ENCODE results near the gene GBP6.
"Not testable (repeated sequence)": the region's sequence is repeated elsewhere in the genome, so short reads cannot be mapped to it uniquely, and the experiment has no call there.

GBP6 gene, protein sequence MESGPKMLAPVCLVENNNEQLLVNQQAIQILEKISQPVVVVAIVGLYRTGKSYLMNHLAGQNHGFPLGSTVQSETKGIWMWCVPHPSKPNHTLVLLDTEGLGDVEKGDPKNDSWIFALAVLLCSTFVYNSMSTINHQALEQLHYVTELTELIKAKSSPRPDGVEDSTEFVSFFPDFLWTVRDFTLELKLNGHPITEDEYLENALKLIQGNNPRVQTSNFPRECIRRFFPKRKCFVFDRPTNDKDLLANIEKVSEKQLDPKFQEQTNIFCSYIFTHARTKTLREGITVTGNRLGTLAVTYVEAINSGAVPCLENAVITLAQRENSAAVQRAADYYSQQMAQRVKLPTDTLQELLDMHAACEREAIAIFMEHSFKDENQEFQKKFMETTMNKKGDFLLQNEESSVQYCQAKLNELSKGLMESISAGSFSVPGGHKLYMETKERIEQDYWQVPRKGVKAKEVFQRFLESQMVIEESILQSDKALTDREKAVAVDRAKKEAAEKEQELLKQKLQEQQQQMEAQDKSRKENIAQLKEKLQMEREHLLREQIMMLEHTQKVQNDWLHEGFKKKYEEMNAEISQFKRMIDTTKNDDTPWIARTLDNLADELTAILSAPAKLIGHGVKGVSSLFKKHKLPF

DNA sequence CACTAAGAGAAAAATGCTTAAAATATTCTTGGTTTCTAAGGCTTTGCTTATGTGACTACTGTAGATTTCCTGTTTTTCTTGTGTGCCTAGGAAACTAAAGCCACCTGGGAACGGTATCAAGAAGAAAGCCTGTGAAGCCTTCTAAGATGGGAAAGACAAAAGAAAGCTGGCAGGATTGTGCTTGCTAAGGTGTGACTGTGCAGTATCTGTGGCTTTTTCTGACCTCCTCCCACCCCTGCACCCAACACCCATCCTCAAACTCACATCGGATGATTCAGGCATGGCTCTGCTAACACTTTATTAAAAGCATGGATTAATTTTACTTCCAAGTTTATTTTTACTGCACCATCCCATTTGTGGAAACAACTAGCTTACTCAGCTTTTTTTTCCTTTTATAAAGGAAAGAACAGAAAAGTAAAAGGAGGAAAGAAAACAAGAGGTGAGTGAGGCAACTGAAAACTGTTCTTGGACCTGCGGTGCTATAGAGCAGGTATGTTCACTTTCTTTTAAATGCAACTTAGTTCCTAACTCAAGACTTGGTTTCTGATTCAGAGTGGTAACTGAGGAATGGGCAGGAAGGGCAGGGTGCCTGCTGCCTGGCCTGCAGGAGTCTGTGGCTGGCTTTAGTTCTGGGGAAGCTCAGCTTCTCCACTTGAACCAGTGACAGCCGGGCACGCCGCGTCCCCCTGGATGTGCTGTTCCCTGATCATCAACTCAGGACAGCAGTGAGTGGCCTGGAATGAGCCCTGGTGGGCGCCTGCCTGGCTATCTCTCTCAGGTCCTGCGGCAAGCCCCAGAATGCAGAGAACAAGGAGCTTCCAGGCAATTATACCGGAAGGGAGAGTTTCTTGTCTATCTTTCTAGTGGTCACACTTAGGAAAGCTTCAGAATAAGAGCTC is at the start of gene GBP6:
Gene GBP6, plus strand, starts transcription at position 422 of the 899 bp plus-strand sequence. CDS start 4,493 bp downstream, outside the sequence.
- no peak for DNase-seq (ENCODE audit: low spot score)

DNA sequence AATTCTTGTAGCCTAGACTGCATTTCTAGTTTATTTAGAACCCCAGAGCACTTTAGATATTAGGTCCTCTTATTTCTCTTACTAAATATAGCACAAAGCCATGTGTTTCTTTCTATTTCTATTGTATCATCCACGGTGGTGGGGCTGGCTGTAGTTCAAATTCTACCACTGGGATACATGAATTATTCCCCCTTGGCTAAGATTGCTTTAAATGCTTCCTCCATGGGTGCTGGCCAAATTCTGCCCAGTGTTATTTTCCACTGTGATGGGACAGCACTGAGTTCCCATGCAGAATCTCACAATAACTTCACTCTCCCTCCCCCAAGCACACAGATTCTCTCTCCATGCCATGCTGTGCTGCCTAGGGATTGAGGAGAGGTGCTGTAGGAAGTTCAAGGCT is 41.5 kb upstream of the GBP6 start:
- no peak for DNase-seq (ENCODE audit: low spot score)

DNA sequence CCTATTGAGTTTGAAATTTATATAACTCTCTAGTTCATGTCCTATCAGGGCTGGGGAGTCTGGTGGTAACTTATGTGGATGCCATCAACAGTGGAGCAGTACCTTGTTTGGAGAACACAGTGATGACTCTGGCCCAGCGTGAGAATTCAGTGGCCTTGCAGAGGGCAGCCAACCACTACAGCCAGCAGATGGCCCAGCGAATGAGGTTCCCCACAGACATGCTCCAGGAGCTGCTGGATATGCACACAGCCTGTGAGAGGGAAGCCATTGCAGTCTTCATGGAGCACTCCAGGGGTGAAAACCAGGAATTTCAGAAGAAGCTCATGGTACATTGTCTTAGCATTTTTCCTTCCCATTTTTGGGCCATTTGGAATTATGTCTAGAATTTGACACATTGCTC is 32.0 kb upstream of the GBP6 start:
- DNase-seq (ENCODE audit: low spot score): no peak

DNA sequence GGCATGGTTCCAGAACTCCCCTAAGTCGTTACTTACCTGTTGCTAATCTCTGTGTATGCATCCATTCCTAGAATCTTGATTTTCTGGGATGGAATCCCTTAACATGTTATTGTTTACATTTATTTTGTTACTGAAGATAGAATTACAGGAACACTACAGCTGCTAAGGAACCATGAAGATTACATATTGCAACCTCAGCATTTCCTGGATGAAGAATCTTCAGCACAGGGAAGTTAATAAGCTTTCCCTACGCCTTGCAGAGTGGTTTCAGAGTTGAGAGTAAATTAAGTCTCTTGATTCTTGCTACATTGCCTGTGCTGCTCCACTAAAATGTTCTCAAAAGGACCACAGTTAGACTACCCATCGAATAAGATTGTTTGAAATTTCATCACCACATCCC is 31.4 kb upstream of the GBP6 start:
- DNase-seq (ENCODE audit: low spot score): no peak

DNA sequence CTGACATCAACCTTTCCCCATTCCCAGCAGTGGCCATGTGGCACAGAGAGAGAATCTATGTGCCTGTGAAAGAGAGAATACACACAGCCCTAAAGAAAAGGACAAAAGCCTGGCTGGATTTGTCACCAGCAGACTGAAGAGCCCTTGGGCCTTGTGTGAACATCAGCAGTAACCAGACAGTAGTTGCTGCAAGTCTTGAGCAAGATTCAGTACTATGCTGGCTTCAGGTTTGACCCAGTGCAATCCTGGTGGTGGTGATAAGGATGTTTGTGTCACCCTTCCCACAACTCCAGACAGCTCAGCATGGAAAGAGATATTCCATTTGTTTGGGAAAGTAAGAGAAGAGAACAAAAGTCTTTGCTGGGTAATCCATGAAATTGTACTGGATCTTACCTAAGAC is 28.4 kb upstream of the GBP6 start:
- no peak for DNase-seq (ENCODE audit: low spot score)

DNA sequence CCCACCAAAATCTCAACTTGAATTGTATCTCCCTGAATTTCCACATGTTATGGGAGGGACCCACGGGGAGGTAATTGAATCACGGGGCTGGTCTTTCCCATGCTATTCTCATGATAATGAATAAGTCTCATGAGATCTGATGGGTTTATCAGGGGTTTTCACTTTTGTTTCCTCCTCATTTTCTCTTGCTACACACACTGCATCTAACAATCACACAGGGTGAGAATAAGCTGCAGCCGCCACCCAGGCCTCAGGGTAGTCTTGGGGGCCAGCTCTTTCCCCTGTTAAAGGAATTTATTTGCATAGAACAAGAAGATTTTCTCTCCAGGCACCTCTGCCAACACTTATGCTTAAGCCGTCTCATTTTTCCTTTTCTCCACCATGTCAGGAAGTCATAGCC is 26.0 kb upstream of the GBP6 start:
- DNase-seq (ENCODE audit: low spot score): no peak

DNA sequence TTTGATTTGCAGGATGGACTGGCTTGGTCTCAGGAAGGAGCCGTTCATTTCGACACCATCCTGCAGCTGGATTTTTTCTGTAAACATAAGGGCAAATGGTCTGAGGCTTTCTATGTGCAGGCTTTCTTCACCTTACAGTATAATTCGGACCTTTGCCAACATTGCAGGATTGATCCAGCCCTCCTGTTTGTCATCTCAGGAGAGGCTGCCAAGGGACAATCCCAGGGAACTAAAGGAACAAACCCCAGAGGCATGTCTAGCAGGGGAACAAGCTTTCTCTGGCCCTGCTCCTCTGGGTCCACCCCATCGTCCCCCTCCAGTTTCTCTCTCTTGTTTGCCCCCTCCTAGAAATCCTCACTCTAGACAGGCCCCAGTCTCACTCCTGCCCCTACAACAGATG is 24.8 kb upstream of the GBP6 start:
- no peak for DNase-seq (ENCODE audit: low spot score)

DNA sequence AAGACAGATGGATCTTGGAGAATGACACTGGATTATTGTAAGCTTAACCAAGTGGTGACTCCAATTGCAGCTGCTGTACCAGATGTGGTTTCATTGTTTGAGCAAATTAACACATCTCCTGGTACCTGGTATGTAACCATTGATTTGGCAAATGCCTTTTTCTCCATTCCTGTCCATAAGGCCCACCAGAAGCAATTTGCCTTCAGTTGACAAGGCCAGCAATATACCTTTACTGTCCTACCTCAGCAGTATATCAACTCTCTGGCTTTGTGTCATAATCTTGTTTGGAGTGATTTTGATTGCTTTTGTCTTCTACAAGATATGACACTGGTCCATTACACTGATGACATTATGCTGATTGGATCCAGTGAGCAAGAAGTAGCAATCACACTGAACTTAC is 18.4 kb upstream of the GBP6 start:
- DNase-seq (ENCODE audit: low spot score): not testable (repeated sequence)

DNA sequence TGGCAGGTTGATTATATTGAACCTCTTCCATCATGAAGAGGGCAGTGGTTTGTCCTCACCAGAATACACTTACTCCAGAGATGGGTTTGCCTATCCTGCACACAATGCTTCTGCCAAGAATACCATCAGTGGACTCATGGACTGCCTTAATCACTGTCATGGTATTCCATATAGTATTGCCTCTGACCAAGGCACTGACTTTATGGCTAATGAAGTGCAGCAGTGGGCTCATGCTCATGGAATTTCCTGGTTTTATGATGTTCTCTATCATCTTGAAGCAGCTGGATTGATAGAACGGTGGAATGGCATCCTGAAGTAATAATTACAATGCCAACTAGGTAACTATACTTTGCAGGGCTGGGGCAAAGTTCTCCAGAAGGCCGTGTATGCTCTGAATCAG is 16.6 kb upstream of the GBP6 start:
- DNase-seq (ENCODE audit: low spot score): peak; percentile 9

DNA sequence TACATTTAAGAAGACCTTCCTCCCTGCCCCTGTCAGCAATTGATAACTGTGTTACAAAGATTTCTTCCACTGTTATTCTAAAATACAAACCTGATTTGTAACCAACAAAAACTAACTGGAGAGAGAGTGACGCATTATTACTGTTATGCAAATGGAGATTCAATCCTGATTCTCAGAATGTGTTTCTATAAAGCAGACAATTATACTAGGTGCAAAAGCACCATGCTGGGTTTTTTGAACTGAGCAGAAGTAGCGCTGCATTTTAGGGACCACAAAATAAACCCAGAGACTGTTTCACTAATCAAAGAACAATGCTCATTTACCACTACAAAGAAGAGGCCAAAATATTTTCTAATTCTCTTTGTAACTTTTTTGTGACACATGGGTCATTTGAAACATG is 13.6 kb upstream of the GBP6 start:
- DNase-seq (ENCODE audit: low spot score): no peak

DNA sequence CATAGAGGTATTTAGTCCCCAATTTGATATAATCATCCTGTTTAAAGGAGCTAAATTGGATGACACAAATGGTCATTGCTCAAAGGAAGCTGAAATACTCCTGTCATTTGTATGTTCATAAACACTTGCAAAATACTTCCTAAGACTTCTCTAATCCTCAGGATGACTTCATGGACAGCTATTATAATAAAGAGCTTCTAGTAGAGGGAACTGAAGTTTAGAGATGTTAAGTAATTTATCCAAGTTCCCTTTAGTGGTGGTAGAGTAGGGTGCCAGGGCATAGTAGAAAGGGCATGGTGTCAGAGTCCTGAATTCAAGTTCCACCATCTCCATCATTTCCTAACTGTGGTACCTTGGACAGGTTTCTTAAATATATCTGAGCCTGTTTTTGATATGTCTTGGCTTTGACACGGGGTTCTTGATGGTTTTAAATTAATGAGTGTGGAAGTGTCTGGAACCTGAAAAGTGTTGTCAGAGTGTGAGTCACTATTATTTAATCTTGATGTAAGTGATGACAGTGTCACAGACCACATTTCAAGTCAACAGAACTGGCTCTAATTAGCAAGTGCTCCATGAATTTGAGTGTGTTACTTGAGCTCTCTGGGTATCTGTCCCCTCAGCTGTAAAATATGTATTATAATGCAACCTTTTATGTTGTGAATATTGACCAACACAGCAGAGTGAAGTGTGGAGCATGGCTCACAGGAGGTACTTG is 12.1 kb upstream of the GBP6 start:
- DNase-seq (ENCODE audit: low spot score): no peak

DNA sequence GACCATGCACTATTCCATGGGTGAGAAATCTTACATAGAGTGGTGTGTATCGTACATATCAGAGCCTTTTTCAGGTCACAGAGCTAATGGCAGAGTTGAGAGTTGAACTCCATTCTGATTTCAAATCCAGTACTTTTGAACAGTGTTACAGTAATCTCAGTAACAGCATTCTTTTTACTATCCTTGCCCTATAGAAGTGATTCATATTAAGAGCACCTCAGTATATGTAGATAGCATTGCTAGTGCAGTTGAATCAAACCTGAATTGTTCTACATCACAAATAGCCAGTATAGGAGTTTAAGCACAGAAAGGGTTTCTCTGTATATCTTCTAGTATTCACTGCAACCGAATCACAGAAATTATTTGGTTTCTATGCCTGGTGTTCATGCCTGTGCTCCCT is 11.4 kb upstream of the GBP6 start:
- DNase-seq (ENCODE audit: low spot score): no peak

DNA sequence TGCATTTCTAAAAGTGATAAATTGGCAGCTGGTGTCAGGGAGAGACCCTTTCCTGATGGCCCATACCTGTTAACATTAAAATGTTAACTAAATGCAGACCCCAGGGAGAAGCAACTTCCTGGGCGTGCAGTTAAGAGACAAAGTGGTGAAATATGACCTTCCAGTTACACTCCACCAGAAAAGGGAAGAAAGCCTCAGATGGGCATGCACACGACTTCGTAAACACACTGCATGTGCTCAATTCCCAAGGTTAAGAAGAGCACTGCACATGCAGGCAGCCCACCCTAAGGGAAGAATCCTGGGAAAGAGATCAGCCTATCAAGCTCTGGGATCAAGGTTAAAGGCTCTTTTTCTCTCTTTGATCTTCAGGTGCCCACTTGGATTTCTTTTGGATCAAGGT is 9.7 kb upstream of the GBP6 start:
- no peak for DNase-seq (ENCODE audit: low spot score)

DNA sequence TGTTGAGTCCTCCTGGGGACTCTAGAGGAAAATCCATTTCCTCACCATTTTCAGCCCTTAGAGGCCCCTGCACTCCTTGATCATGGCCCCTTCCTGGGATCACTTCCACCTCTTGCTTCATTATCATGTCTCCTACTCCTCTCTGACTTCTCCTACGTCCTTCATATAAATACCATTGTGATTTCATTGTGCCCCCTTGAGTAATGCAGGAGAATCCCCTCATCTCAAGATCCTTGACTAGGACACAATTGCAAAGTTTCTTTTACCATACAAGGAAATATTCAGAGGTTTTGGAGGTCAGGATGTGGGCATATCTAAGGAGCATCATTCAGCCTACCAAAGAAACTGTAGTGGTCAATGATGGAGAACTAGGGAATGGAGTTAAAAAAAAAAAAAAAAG is 8.8 kb upstream of the GBP6 start:
- no peak for DNase-seq (ENCODE audit: low spot score)

DNA sequence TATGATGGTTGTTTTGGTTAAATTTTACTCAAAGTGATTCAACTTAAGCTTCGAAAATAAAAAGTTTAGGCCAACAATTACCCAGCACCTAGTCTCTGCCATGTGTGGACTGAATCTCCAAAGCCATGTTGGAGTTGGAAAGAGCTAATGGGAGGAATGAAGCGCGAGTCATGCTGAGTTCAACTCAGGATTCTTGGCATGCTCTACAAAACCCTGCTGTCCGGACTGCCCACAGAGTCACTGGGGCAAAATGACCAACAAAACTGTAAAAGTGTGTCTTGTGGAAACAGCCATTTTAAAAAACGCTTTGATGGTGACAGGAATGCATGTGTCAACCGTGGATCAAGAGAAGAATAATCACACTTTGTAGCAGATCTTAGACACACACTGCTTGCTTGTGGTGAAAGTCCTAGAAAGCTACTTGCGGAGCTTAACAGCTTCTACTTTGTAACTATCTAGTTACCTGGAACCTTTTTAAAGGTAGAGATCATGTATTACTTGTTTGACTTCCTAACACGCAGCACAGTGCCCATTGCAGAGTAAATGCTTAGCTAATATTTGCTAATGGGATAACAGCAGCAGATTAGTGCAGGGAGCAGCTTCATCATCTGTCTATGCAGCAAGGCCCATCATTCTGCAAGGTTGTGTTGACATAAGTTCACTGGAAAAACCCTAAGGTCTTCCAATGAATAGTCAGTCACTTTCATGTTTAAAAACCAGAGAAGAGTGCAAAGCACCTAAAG is 7.0 kb upstream of the GBP6 start:
- peak; percentile 64 for DNase-seq (ENCODE audit: low spot score)

DNA sequence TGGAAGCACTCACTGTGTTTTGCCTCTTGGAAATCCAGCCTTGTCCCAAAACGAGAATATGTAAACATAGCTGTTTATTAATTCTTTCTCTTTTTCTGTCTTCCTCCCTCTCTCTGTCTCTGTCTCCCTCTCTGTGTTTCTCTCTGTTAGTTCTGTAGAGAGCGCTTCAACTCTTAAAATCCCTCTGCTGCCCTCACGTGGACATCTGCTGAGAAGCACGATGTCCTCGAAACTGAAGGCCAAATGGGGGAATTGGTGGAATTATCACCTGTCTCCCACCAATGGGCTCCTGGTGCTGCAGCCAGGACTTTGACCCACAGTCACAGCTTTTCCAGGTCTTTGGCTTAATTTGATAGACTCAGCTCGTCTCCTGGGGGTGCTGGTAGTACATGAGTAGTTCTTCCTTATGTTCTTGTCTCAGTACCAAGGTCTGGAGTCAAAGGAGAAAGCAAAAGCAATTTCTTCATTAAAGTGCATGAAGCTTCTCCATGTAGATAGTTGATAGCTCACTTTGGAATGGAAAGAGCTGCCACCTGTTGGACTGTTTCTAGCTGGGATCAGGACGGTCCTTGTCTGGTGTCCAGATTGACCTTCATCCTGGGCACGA is 5.5 kb upstream of the GBP6 start:
- peak; percentile 72 for DNase-seq (ENCODE audit: low spot score)

DNA sequence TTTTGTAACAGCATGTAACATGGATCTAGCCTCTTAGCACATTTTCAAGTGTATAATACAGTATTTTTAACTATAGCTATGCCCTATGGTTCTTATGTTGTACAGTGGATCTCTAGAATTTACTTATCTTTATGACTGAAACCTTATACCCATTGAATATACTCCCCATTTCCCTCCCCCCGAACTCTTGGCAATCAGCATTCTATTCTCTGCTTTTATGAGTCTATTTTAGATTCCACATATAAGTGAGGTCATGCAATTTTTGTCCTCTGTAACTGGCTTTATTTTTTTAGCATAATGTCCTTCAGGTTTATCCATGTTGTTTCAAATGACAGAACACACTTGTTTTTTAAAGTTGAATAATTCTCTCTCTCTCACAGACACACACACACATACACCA is 3.1 kb upstream of the GBP6 start:
- DNase-seq (ENCODE audit: low spot score): no peak

DNA sequence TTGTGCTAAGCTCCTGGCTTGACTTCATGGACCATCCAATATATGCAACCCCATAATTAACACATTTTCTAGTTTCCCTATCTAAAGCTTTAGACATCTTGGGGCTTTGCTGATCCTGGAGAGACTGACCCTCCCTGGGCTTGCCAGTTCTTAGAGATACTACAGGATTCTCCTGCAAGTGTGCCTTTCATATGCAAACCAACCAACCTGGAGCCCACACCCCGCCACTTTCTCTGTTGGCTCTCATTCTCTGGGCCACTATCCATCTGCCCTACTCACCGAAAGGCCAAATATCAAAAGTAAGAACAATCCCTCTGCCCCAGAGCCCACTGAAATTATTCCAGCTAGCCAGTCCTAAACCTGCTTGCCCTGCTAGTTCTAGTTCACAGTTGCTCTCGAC is 2.2 kb upstream of the GBP6 start:
- no peak for DNase-seq (ENCODE audit: low spot score)

DNA sequence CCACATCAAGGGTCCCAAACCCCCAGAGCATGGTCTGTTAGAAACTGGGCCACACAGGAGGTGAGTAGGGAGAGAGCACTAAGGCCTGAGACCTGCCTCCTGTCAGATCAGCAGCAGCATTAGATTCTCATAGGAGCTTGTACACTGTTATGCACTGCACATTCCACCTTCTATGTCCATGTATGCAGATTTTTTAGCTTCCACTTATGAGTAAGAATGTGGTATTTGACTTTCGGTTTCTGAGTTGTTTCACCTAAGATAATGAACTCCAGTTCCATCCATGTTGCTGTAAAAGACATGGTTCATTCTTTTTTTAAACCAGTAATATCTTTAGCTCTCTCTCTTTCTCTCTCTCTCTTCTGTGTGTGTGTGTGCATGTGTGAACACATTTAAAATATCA is 663 bp upstream of the GBP6 start:
- no peak for DNase-seq (ENCODE audit: low spot score)

DNA sequence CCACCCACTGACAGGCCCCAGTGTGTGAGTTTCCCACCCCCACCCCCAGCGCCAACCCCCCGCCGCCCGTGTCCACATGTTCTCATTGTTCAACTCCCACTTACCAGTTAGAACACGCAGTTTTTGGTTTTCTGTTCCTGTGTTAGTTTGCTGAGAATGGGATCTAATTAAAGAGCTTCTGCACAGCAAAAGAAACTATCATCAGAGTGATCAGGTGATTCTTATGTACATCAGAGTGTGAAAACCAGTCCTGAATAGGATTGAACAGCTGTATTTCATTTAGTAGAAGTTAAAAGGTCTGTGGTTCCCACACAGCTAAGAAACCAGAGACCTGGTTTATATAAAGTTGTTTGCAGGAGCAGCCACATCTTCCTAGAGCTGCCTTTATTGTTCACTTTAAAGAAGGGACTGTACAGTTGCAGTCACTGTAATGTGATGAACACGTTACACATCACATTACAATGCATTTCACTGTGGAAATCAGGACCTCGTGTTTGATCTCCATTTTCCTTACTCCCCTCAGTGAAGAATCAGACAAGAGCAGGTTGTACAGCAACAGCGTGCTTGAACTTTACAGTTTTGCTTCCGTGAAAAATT is 1.2 kb downstream of the GBP6 start:
- no peak for DNase-seq (ENCODE audit: low spot score)

DNA sequence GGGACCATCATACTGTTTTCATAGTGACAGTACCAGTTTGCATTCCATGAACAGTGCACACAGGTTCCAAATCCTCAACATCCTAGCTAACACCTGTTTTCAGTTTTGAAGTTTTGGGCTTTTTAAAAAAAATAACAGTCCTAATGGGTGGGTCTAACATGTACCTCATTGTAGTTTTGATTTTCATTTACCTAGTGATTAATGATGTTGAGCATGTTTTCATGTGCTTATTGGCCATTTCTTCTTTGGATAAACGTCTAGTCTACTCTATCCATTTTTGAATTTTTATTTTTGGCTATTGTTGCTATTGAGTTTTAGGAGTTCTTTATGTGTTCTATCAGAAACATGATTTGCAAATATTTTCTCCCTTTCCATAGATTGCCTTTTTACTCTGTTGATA is 3.4 kb downstream of the GBP6 start:
- DNase-seq (ENCODE audit: low spot score): no peak

All from AG08395 (cell line).